Hepatocyte (in vitro differentiated cells): ENCODE data around the gene ANKRD17. TPM values are rescaled to one million over a fixed set of nuclear protein-coding genes. Genes with fewer than 3 reads are reported as not detected.

Source experiments
- DNase-seq: peaks from one replicate; pipeline ENCODE4 v3.0.0-alpha.2; 2016; ENCODE audit warnings: low spot score
- H2AFZ ChIP-seq: fragments of 200-600 bp; sonication (generic); 2 replicates; pipeline ENCODE4 v1.6.0; 2016; ENCODE audit warnings: antibody characterized with exemption, mild to moderate bottlenecking
- H3K27ac ChIP-seq: fragments of 200-600 bp; sonication (generic); 2 replicates; pipeline ENCODE4 v1.5.1; 2016; ENCODE audit warnings: mild to moderate bottlenecking
- H3K27me3 ChIP-seq: fragments of 200-600 bp; sonication (generic); 2 replicates; pipeline ENCODE4 v1.6.1; 2016
- H3K36me3 ChIP-seq: fragments of 200-600 bp; sonication (generic); replicated peaks from 2 replicates; pipeline ENCODE4 v1.5.1; 2016; ENCODE audit warnings: low read depth; ENCODE audit not compliant: insufficient read depth
- H3K4me1 ChIP-seq: fragments of 200-600 bp; sonication (generic); 2 replicates; pipeline ENCODE4 v1.5.1; 2016; ENCODE audit warnings: mild to moderate bottlenecking, moderate library complexity; ENCODE audit not compliant: insufficient read depth
- H3K4me2 ChIP-seq: fragments of 200-600 bp; sonication (generic); 2 replicates; pipeline ENCODE4 v1.6.0; 2016
- H3K4me3 ChIP-seq: fragments of 200-600 bp; sonication (generic); 2 replicates; pipeline ENCODE4 v1.5.1; 2016; ENCODE audit warnings: mild to moderate bottlenecking
- H3K79me2 ChIP-seq: fragments of 200-600 bp; sonication (generic); 2 replicates; pipeline ENCODE4 v1.6.0; 2017; ENCODE audit warnings: mild to moderate bottlenecking
- H3K9me2 ChIP-seq: fragments of 200-600 bp; sonication (generic); replicated peaks from 2 replicates; pipeline ENCODE4 v1.6.0; 2017; ENCODE audit warnings: mild to moderate bottlenecking; ENCODE audit not compliant: insufficient read depth
- H3K9me3 ChIP-seq: fragments of 200-600 bp; sonication (generic); 2 replicates; pipeline ENCODE4 v1.5.1; 2016; ENCODE audit warnings: low read depth, mild to moderate bottlenecking
- H4K20me1 ChIP-seq: fragments of 200-600 bp; sonication (generic); 2 replicates; pipeline ENCODE4 v1.6.0; 2016; ENCODE audit warnings: mild to moderate bottlenecking; ENCODE audit not compliant: insufficient read depth, poor library complexity, severe bottlenecking
- EZH2 ChIP-seq: fragments of 200-600 bp; sonication (generic); IDR thresholded peaks from 2 replicates; pipeline ENCODE4 v1.6.1; 2016; ENCODE audit warnings: antibody characterized with exemption, mild to moderate bottlenecking, borderline replicate concordance
- EZH2phosphoT487 ChIP-seq: fragments of 200-600 bp; sonication (generic); IDR thresholded peaks from one replicate; pipeline ENCODE4 v1.6.1; 2018; ENCODE audit warnings: antibody characterized with exemption, mild to moderate bottlenecking, low read depth, moderate library complexity; ENCODE audit not compliant: unreplicated experiment, severe bottlenecking
- WGBS: methylation state at CpG from one replicate; pipeline ENCODE4 v1.1.6; 2016; ENCODE audit warnings: low lambda C conversion rate; ENCODE audit errors: missing lambda C conversion rate; 5-methylcytosine and 5-hydroxymethylcytosine counted together
- polyA plus RNA-seq: library from polyadenylated mRNA; unstranded; fragments of >200 nt; fragmentation: Nextera tagmentation; extraction: Ambion mirVana; gene quantifications from 2 replicates; pipeline ENCODE4 v1.2.1, GENCODE V29; 2016
- total RNA-seq: library from RNA; depleted of rRNA; stranded (reverse); fragments of >200 nt; gene quantifications from 2 replicates; pipeline ENCODE4 v1.2.3, GENCODE V29; 2014
- TF ChIP-seq, protein P1 (sequence below): fragments of 200-600 bp; sonication (generic); IDR thresholded peaks from 2 replicates; pipeline ENCODE4 v1.5.1; 2016; ENCODE audit warnings: antibody characterized with exemption, mild to moderate bottlenecking; ENCODE audit not compliant: poor library complexity

Gene ANKRD17
- total and polyA plus RNA-seq, 2 experiments from 2014 or later = 31.8 to 55.8 TPM

DNA sequence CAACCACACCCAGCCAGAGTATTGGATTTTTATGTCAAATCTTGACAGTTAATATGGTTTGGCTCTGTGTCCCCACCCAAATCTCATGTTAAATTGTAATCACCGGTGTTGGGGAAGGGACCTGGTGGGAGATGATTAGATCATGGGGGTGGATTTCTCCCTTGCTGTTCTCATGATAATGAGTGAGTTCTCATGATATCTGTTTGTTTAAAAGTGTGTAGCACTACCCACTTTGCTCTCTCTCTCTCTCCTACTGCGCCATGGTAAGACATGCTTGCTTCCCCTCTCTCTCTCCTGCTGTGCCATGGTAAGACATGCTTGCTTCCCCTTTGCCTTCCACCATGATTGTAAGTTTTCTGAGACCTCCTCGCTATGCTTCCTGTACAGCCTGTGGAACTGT is 102.2 kb downstream of the ANKRD17 start:
- H3K27ac ChIP-seq = no peak overlapping the region
- H3K4me1 ChIP-seq = no peaks in the 10 kb centered on the region
- no peaks in the 10 kb centered on the region for H3K27me3 ChIP-seq
- no peak overlapping the region for H3K4me3 ChIP-seq
- no peaks in the 10 kb centered on the region for H3K36me3 ChIP-seq
- DNase-seq = no peak
- no peak overlapping the region for H2AFZ ChIP-seq
- peaks cover 21% of the 10 kb centered on the region for H3K79me2 ChIP-seq
- no peaks in the 10 kb centered on the region for H3K9me3 ChIP-seq
- peaks cover 5% of the 10 kb centered on the region for H4K20me1 ChIP-seq
- H3K4me2 ChIP-seq = no peak overlapping the region
- TF ChIP-seq, protein P1, sequence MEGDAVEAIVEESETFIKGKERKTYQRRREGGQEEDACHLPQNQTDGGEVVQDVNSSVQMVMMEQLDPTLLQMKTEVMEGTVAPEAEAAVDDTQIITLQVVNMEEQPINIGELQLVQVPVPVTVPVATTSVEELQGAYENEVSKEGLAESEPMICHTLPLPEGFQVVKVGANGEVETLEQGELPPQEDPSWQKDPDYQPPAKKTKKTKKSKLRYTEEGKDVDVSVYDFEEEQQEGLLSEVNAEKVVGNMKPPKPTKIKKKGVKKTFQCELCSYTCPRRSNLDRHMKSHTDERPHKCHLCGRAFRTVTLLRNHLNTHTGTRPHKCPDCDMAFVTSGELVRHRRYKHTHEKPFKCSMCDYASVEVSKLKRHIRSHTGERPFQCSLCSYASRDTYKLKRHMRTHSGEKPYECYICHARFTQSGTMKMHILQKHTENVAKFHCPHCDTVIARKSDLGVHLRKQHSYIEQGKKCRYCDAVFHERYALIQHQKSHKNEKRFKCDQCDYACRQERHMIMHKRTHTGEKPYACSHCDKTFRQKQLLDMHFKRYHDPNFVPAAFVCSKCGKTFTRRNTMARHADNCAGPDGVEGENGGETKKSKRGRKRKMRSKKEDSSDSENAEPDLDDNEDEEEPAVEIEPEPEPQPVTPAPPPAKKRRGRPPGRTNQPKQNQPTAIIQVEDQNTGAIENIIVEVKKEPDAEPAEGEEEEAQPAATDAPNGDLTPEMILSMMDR = no peak
- TF ChIP-seq EZH2 = no peak
- no peak for TF ChIP-seq EZH2phosphoT487
- no peaks in the 10 kb centered on the region for H3K9me2 ChIP-seq
- 98% methylated on average over 3 of the region's 3 CpGs for WGBS

DNA sequence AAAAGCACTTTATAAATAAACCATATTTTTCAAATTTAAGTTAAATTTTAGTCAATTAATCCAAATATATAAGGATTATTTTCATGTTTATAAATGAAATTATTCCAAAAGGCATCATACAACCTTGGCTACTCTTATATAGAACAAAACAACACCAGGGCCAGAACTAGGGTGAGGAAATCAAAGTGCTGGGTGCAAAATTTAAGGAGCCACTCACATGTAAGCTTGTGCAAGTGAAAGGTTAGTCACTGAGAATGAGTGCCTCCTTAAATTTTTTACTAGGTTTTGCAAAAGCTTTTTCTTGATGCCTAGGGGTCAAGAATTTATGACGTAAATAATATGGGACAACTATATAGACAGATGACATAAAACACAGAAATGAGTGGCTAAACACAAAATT is 105.7 kb downstream of the ANKRD17 start:
- H3K79me2 ChIP-seq = peaks cover 16% of the 10 kb centered on the region
- no peaks in the 10 kb centered on the region for H3K36me3 ChIP-seq
- no peaks in the 10 kb centered on the region for H3K9me3 ChIP-seq
- 68% methylated on average over 1 of the region's 1 CpG for WGBS
- H3K4me1 ChIP-seq = no peaks in the 10 kb centered on the region
- no peak overlapping the region for H2AFZ ChIP-seq
- no peaks in the 10 kb centered on the region for H3K27me3 ChIP-seq
- H4K20me1 ChIP-seq = peaks cover 8% of the 10 kb centered on the region
- no peak for DNase-seq
- H3K9me2 ChIP-seq = no peaks in the 10 kb centered on the region
- no peak overlapping the region for H3K4me2 ChIP-seq
- TF ChIP-seq EZH2phosphoT487 = no peak
- TF ChIP-seq, protein P1 = no peak
- no peak for TF ChIP-seq EZH2
- no peak overlapping the region for H3K27ac ChIP-seq
- H3K4me3 ChIP-seq = no peak overlapping the region

DNA sequence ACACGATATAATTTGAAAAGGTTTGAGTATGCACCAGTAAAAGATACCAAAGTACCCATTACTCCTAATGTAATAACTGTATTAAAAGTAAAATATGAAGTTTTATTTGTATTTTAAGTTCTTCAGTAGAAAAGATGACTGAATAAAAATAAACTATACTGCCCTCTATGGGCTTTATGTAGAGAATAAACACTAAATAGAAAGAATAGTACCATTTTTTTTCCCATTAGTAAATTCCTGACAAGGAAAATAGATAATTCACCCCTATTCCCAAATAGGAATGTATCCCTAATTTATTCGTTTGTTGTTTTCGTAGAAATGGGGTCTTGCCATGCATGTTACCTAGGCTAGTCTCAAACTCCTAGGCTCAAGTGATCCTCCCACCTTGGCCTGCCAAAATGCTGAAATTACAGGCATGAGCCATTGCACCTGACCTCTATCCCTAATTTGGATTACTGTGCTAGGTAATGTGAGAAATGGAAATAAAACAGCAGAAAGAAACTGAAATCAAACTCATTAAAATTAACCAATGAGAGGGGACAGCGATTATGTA is 115.5 kb downstream of the ANKRD17 start:
- Histone ChIP-seq H4K20me1 (no peaks in the 10 kb centered on the region), H3K27ac (no peak overlapping the region), H3K9me2 (no peaks in the 10 kb centered on the region), H3K79me2 (peaks cover 12% of the 10 kb centered on the region), H3K27me3 (no peaks in the 10 kb centered on the region), H3K36me3 (no peaks in the 10 kb centered on the region), H3K4me1 (no peaks in the 10 kb centered on the region), H2AFZ (no peak overlapping the region), H3K4me3 (no peak overlapping the region), H3K9me3 (no peaks in the 10 kb centered on the region), H3K4me2 (no peak overlapping the region)
- TF ChIP-seq EZH2phosphoT487 = no peak
- TF ChIP-seq, protein P1 = peak; percentile 36
- WGBS = 96% methylated on average over 4 of the region's 4 CpGs
- no peak for DNase-seq

DNA sequence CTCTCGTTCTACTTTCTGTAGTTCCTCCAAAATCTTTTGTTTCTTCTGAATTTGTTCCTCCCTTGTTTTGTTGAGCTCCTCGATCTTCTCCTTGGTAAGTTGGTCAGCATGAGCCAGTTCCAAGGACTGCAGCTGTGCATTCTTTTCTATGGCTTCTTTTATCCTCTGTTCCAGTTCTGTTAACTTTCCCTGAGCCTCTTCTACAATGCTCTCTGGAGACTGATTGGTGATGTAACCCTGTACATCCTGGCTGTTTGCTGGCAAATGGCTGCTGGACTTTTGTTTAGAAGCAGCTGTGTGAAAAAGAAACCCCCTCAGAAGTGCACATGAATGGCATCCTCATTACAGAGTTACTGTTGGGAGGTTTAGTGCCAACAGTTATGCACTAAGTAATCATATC is 118.6 kb downstream of the ANKRD17 start:
- no peaks in the 10 kb centered on the region for H3K9me2 ChIP-seq
- TF ChIP-seq EZH2phosphoT487 = no peak
- TF ChIP-seq EZH2 = no peak
- TF ChIP-seq, protein P1 = no peak
- no peak overlapping the region for H2AFZ ChIP-seq
- H4K20me1 ChIP-seq = no peaks in the 10 kb centered on the region
- DNase-seq = no peak
- no peak overlapping the region for H3K4me2 ChIP-seq
- no peaks in the 10 kb centered on the region for H3K9me3 ChIP-seq
- H3K36me3 ChIP-seq = no peaks in the 10 kb centered on the region
- H3K79me2 ChIP-seq = peaks cover 16% of the 10 kb centered on the region
- H3K27me3 ChIP-seq = no peaks in the 10 kb centered on the region
- no peaks in the 10 kb centered on the region for H3K4me1 ChIP-seq
- no peak overlapping the region for H3K27ac ChIP-seq
- H3K4me3 ChIP-seq = no peak overlapping the region
- WGBS = 93% methylated on average over 2 of the region's 2 CpGs
